ENCODE measurements around the gene SOHLH1.
"Not testable (repeated sequence)": the region's sequence is repeated elsewhere in the genome, so short reads cannot be mapped to it uniquely, and the experiment has no call there.

SOHLH1 gene

GRCh38 chr9:135678236-135679017 lies 20.9 kb downstream of the SOHLH1 start:
- no peak for DNase-seq (ENCODE audit: low spot score)

GRCh38 chr9:135677641-135678168 lies 21.6 kb downstream of the SOHLH1 start:
- no peak for DNase-seq (ENCODE audit: low spot score)

- DNase-seq (ENCODE audit: low spot score) = no peak
Measured at GRCh38 chr9:135676891-135677290, 22.4 kb downstream of the SOHLH1 start.

GRCh38 chr9:135674977-135675376 lies 24.3 kb downstream of the SOHLH1 start:
- DNase-seq (ENCODE audit: low spot score) = no peak

GRCh38 chr9:135673941-135674340 lies 25.3 kb downstream of the SOHLH1 start:
- DNase-seq (ENCODE audit: low spot score) = no peak

- DNase-seq (ENCODE audit: low spot score) = not testable (repeated sequence)
Measured at GRCh38 chr9:135672786-135673185, 26.5 kb downstream of the SOHLH1 start.

- no peak for DNase-seq (ENCODE audit: low spot score)
Measured at GRCh38 chr9:135671591-135672041, 27.7 kb downstream of the SOHLH1 start.

GRCh38 chr9:135670721-135671590 lies 28.3 kb downstream of the SOHLH1 start:
- no peak for DNase-seq (ENCODE audit: low spot score)

- no peak for DNase-seq (ENCODE audit: low spot score)
Measured at GRCh38 chr9:135669616-135670285, 29.5 kb downstream of the SOHLH1 start.

GRCh38 chr9:135669018-135669417 lies 30.3 kb downstream of the SOHLH1 start:
- DNase-seq (ENCODE audit: low spot score) = not testable (repeated sequence)

GRCh38 chr9:135667463-135668001 lies 31.7 kb downstream of the SOHLH1 start:
- no peak for DNase-seq (ENCODE audit: low spot score)

GRCh38 chr9:135666534-135667462 lies 32.5 kb downstream of the SOHLH1 start:
- no peak for DNase-seq (ENCODE audit: low spot score)

GRCh38 chr9:135665795-135666189 lies 33.5 kb downstream of the SOHLH1 start:
- no peak for DNase-seq (ENCODE audit: low spot score)

GRCh38 chr9:135664801-135665794 lies 34.2 kb downstream of the SOHLH1 start:
- DNase-seq (ENCODE audit: low spot score) = no peak

- no peak for DNase-seq (ENCODE audit: low spot score)
Measured at GRCh38 chr9:135664266-135664665, 35.0 kb downstream of the SOHLH1 start.

GRCh38 chr9:135663857-135664256 lies 35.4 kb downstream of the SOHLH1 start:
- DNase-seq (ENCODE audit: low spot score) = no peak

- no peak for DNase-seq (ENCODE audit: low spot score)
Measured at GRCh38 chr9:135663451-135663770, 35.9 kb downstream of the SOHLH1 start.

GRCh38 chr9:135662758-135663450 lies 36.4 kb downstream of the SOHLH1 start, which contains the start of gene LCN9:
Gene LCN9 (plus strand): TSS chr9:135663309. CDS start chr9:135663322, 13 bp downstream.
- DNase-seq (ENCODE audit: low spot score) = no peak
